NCI-H524 treated with DMSO at 0.1 percent for 48 hours (cell line): Measurements from ENCODE around the gene HTR6.

Experiments
- DNase-seq: peaks from one replicate; lab custom pipeline; 2025; lab: John Stamatoyannopoulos, UW

Gene HTR6

DNA sequence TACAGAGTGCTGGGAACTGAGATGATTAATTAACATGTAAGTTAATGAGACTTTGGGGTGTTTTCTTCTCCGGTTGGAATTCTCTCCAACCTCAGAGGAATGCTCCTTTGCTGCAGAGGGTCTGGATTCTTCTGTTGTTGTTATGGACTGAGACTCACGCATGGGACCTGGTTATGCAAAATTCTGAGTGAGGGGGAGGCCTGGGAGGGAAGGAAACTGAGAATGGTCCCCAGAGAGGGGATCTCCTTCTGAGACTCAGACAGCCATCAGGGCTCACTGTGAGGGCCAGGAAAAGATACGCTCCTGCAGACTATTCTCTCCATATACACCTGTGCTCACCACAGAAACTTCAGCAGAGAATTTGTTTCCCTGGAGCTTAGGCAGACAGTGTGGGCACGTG is 56.3 kb downstream of the HTR6 start:
- no peak for DNase-seq

DNA sequence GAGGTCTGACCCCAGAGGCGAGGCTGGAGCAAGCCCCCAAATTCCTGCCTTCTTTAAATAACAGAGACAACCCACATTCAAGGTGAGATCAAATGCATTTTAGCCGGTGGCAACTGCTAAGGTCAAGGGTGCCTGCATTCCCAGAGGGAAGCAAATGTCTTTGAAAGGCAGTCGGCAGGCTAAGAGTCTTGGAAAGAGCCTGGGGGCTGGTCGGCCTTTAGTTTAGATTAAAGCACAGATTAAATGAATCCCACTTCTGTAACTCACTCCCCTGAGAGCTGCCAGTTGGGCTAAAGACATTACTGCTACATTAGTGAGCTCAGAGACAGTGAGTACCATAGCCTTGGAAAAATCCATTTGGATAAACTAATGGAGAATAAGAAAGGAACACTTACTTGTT is 59.2 kb downstream of the HTR6 start:
- no peak for DNase-seq

DNA sequence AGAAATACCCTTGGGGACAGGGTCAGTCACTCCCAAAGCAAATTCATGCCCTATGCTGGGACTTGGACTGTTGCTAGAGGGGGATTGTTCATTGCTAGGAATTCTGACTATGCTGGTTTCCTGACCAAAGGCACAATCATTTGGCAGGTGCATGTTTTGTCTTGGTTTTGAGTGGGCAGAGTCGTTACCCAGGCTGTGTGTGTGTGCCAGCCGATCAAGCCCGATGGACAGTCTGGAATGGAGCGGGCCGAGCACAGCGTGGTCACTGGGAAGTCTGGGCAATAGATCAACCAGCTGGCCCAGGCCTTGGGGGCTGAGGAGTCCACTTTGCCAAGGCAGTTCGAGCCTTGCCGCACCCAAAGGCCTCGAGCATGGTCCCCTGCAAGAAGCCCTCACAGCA is 60.9 kb downstream of the HTR6 start:
- DNase-seq: no peak

DNA sequence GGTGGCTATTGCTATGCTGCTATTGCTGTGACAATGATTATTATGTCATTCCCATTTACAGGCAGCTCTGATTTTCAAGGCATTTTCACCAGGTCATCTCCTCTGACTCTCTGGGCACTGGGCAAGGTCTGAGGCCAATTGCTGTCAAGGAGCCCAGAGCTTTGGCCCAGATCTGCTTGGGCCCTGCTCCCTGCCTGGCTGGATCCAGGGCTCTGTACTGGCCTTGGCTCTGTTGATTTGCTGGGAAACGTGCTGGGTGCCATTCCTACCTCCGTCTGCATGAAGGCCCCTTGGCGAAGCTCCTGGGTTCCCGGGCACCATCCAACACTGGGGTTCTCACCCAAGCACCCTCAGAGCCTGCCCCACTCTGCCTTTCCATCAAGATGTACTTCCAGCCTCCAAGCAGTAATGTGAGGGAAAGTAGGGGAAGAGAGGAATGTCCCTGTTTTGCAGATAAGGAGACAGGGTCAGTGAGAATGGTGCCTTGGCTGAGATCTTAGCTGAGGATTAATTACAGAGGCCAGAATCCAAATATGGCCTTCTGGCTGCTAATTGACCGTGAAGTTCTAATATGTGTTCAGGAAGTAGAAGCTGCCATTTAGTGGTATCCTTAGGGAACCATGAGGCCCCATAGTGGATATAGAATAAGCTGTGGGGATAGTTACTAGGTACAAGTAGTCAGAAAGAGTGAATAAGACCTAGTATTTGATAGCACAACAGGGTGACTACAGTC is 63.9 kb downstream of the HTR6 start:
- no peak for DNase-seq

DNA sequence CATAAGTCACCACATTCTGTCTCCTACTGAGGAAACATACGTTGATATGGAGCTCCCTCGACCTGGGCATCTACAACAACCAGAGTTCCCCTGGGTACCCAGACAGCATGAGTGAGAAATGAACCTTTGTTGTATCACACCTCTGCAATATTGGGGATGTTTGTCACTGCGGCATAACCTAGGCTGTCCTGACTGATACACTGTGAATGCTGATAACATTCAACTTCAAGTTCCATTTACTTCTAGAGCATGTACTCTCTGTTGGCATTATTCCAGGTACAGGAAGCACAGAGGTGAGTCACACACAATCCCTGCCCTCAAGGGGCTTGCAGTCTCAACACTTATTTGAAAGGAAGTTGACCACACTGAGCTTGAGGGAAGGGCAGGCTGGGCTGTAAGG is 65.6 kb downstream of the HTR6 start:
- no peak for DNase-seq
